Right atrium auricular region (tissue), 2 donors: ENCODE measurements around the gene KCNK17. TPM values are rescaled to one million over a fixed set of nuclear protein-coding genes. Genes with fewer than 3 reads are reported as not detected.

Experiments
- DNase-seq: peaks from one replicate; pipeline ENCODE4 v3.0.0-alpha.2; 2019; ENCODE audit warnings: low spot score
- H3K27ac ChIP-seq, 2 donors: fragments of 200-600 bp; sonication (generic); 1 replicate in 1 of 2; 2 replicates in 1 of 2; pipeline ENCODE4 v1.5.1; 2016 to 2019
- H3K27me3 ChIP-seq, 2 donors: fragments of 200-600 bp; sonication (generic); one replicate each; pipeline versions ENCODE4 v1.5.1 to v1.6.0; 2017 to 2019
- H3K36me3 ChIP-seq: fragments of 200-600 bp; sonication (generic); one replicate; pipeline ENCODE4 v1.5.1; 2016
- H3K4me1 ChIP-seq, 2 donors: fragments of 200-600 bp; sonication (generic); one replicate each; pipeline versions ENCODE4 v1.5.1 to v1.6.0; 2017 to 2019
- H3K4me3 ChIP-seq, 2 donors: fragments of 200-600 bp; sonication (generic); 1 replicate in 1 of 2; 2 replicates in 1 of 2; pipeline ENCODE4 v1.5.1; 2017 to 2019; ENCODE audit warnings: mild to moderate bottlenecking in 1 of 2, moderate library complexity in 1 of 2
- H3K9me3 ChIP-seq, 2 donors: fragments of 200-600 bp; sonication (generic); one replicate each; pipeline ENCODE4 v1.5.1; 2019
- total RNA-seq, 2 donors: library from RNA; depleted of rRNA; stranded (reverse); fragments of >200 nt; gene quantifications; one replicate each; pipeline ENCODE4 v1.1.0, GENCODE V29; 2016
- TF ChIP-seq, protein P1 (sequence below), 2 donors: fragments of 200-600 bp; sonication (generic); IDR thresholded peaks; one replicate each; pipeline ENCODE4 v1.5.1; 2019; ENCODE audit warnings: antibody characterized with exemption in 2 of 2

The KCNK17 gene
- total RNA-seq, 2 donors from 2014 or later: 0.98 to 1.3 TPM

DNA sequence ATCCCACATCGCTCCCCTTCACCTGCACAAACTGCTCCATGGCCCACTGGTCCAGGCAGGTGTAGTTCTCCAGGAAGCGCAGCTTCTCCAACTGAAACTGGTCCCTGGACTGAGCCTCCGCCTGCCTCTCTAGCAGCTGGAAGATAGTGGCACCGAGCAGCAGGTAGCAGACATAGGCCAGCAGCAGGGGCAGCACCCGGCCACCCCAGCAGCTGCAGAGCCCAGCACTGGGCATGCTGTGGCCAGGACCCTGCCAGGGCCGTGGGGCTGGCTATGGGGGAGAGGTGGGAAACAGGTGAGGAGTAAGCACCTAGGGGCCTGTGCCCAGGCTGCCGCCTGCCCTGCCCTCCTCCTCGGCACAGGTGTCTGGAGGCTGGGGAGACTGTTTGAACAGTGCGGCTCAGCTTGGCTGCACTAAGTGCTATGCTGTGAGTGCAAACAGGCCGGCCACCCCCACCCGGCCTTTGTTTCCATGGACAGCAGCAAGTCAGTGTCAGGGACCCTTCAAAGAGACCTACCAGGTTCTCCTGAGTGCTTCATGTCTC lies 8.2 kb upstream of the KCNK17 start, which contains the start of gene KCNK16:
KCNK16 (minus strand) TSS at position 397 of the 545 bp plus-strand sequence; CDS start at position 235, 162 bp downstream.
- no peak for DNase-seq
- no peaks in the 10 kb centered on the region for H3K9me3 ChIP-seq
- TF ChIP-seq, protein P1, sequence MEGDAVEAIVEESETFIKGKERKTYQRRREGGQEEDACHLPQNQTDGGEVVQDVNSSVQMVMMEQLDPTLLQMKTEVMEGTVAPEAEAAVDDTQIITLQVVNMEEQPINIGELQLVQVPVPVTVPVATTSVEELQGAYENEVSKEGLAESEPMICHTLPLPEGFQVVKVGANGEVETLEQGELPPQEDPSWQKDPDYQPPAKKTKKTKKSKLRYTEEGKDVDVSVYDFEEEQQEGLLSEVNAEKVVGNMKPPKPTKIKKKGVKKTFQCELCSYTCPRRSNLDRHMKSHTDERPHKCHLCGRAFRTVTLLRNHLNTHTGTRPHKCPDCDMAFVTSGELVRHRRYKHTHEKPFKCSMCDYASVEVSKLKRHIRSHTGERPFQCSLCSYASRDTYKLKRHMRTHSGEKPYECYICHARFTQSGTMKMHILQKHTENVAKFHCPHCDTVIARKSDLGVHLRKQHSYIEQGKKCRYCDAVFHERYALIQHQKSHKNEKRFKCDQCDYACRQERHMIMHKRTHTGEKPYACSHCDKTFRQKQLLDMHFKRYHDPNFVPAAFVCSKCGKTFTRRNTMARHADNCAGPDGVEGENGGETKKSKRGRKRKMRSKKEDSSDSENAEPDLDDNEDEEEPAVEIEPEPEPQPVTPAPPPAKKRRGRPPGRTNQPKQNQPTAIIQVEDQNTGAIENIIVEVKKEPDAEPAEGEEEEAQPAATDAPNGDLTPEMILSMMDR (IDR thresholded peaks at IDR 0.05): no peak
- no peaks in the 10 kb centered on the region for H3K36me3 ChIP-seq
- no peaks in the 10 kb centered on the region for H3K27me3 ChIP-seq
- no peak within 1 kb of the TSS for H3K27ac ChIP-seq
- no peak within 1 kb of the TSS for H3K4me3 ChIP-seq
- H3K4me1 ChIP-seq: no peaks in the 10 kb centered on the region

DNA sequence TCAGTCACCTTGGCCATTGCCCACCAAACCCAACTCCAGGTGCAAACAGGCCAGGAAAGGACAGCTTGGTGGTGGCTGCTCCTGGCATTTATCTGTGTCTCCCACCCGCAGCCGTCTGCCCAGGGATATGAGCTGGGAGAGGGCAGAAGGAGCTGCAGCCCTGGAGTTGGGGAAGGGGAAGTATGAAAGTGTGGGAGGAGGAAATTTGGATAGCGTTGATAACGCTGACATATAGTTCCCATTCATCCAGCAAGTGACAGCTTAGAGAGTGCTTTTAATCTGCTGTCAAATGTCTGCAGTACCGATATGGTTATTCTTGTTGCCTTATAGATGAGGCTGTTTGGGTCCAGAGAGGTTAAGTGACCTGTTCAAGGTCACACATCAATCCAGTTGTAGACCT lies 7.5 kb upstream of the KCNK17 start:
- TF ChIP-seq, protein P1 (IDR thresholded peaks at IDR 0.05): no peak
- H3K27me3 ChIP-seq: no peaks in the 10 kb centered on the region

DNA sequence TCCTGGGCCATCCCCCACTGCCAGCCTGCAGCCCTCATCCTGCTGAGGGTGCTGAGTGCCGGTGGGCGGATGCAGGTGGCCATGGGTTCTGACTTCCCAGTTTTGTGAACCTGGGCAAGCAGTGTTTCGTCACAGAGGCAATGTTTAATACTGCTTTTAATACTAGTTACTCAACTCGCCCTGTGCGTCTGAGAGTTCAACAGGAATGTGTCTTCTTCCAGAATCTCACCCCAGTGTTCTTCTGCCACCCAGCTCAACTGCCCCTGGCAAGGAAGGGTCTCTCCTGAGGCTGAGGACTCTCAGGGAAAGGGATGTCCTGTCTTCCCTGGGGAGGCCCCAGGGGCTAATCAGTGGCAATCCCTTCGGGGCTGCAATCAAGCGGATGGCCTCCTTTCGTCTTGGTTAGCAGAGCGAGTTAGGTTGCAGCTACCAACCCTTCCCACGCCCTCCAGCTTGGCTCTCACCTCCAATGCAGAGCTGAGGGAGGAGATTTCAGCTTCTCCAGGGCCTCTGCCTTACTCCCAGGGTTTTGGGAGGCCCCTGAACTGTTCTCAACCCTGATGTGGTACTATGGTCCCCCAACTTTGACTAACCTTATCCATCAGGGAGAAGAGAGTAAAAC lies 6.3 kb upstream of the KCNK17 start:
- TF ChIP-seq, protein P1 (IDR thresholded peaks at IDR 0.05): no peak
- Histone ChIP-seq H3K27ac (peak overlapping the region; percentile 39 to 40), H3K4me1 (no peaks in the 10 kb centered on the region), H3K9me3 (no peaks in the 10 kb centered on the region), H3K4me3 (no peak overlapping the region), H3K27me3 (no peaks in the 10 kb centered on the region), H3K36me3 (no peaks in the 10 kb centered on the region)
- DNase-seq: no peak

More for the DNA sequence above, 7.5 kb upstream of the KCNK17 start:
- Histone ChIP-seq H3K27ac (no peak overlapping the region), H3K36me3 (no peaks in the 10 kb centered on the region), H3K4me1 (no peaks in the 10 kb centered on the region), H3K4me3 (no peak overlapping the region), H3K9me3 (no peaks in the 10 kb centered on the region)
- DNase-seq: no peak

DNA sequence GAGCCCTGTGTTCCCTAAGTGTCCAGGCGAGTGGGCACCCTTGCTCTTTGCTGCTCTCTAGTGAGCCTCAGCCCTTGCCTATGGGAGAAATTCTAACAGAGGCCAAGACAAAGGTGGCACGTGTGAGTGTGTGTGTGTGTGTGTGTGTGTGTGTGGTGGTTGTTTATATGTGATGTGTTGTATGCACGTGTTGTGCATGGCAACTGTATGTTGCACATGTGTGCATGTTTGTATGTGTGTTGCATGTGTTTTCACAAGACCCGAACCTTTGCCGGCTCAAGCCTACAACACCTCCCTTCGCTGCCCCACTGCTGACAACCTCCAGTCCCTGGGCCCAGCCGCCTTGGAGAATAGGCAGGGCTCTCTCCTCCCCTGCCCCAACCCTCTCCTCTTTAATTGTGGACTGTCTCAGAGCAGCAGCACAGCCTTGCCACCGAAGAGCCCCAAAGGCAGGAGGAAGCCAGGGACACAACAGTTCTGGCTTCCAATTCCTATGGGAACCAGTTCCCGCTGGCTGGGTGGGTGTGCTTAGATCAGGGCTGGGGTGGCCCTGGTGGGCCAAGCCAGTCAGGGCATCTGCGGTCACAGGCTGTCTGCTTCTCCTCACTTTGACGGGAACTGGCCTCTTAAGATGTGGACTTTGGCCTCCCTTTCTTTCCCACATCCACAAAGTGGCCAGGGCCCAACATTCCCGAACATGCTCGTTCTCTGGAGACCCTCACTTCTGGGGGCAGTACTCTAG lies 5.6 kb upstream of the KCNK17 start:
- Histone ChIP-seq H3K9me3 (no peaks in the 10 kb centered on the region), H3K27me3 (no peaks in the 10 kb centered on the region), H3K4me1 (no peaks in the 10 kb centered on the region), H3K27ac (peak overlapping the region; percentile 39 to 40), H3K36me3 (no peaks in the 10 kb centered on the region), H3K4me3 (no peak overlapping the region)
- no peak for DNase-seq
- TF ChIP-seq, protein P1 (IDR thresholded peaks at IDR 0.05): no peak

DNA sequence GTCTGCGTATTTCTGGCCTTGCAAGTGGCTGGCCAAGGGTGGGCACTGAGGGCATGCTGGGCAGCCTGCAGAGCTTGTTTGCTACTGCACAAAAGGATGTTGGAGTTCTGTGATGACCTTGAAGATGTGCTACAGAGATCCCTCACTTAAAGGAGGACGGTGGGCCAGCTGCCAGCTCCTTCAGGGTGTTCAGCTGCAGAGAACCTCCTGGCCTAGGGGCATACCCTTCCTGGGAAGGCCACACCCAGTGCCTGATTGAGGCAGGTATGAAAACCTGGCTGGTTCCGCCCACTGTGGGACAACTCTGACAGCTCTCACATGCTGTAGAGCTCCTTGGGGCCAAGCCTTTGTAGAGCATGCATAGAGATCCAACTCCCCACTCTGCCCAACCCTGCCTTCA lies 3.0 kb upstream of the KCNK17 start:
- peaks cover 4 to 17% of the 10 kb centered on the region in 2 donors for H3K27me3 ChIP-seq
- H3K36me3 ChIP-seq: no peaks in the 10 kb centered on the region
- no peaks in the 10 kb centered on the region for H3K9me3 ChIP-seq
- no peak overlapping the region for H3K27ac ChIP-seq
- DNase-seq: no peak
- peaks cover 0 to 18% of the 10 kb centered on the region in 2 donors for H3K4me1 ChIP-seq
- TF ChIP-seq, protein P1 (IDR thresholded peaks at IDR 0.05): no peak
- H3K4me3 ChIP-seq: no peak overlapping the region
